Endometrial microvascular endothelial cells (primary cell): Measurements from ENCODE around the gene RPL23. TPM values are rescaled to one million over a fixed set of nuclear protein-coding genes. Genes with fewer than 3 reads are reported as not detected.

ENCODE experiments used
- in situ Hi-C: cut with HindIII; loops from 2 replicates; pipeline ENCODE4 v1.10.0; 2017; ENCODE audit warnings: low sequenced_read_pairs, low pct_unique_long_range_greater_than_20kb; ENCODE audit errors: inconsistent ontology term
- total RNA-seq: library from RNA; depleted of rRNA; stranded (reverse); fragments of >200 nt; gene quantifications from one replicate; pipeline ENCODE4 v1.2.3, GENCODE V29; 2015; ENCODE audit errors: inconsistent ontology term

RPL23 gene
- total RNA-seq, result 1,090 TPM

- in situ Hi-C loops, result no loop called here
Measured at GRCh38 chr17:38853292-38854219, at the start of gene RPL23. RPL23 (minus strand) TSS chr17:38853721; CDS start chr17:38853710, 11 bp downstream.

GRCh38 chr17:38900978-38901656 is 47.6 kb upstream of the RPL23 start:
- in situ Hi-C loops, result no loop called here

GRCh38 chr17:38899421-38899820 is 45.9 kb upstream of the RPL23 start:
- in situ Hi-C loops, result no loop called here

GRCh38 chr17:38898812-38899348 is 45.4 kb upstream of the RPL23 start:
- in situ Hi-C loops, result no loop called here

GRCh38 chr17:38898291-38898679 is 44.8 kb upstream of the RPL23 start:
- in situ Hi-C loops, result no loop called here

GRCh38 chr17:38897671-38898290 is 44.3 kb upstream of the RPL23 start:
- in situ Hi-C loops, result no loop called here

GRCh38 chr17:38897176-38897575 is 43.7 kb upstream of the RPL23 start:
- in situ Hi-C loops, result no loop called here

GRCh38 chr17:38896346-38896954 is 42.9 kb upstream of the RPL23 start:
- in situ Hi-C loops, result no loop called here

- in situ Hi-C loops, result no loop called here
Measured at GRCh38 chr17:38894276-38894675, 40.8 kb upstream of the RPL23 start.

GRCh38 chr17:38893607-38894006 is 40.1 kb upstream of the RPL23 start:
- in situ Hi-C loops, result no loop called here

- in situ Hi-C loops, result no loop called here
Measured at GRCh38 chr17:38893113-38893512, 39.6 kb upstream of the RPL23 start.

GRCh38 chr17:38892620-38893019 is 39.1 kb upstream of the RPL23 start:
- in situ Hi-C loops, result no loop called here

- in situ Hi-C loops, result no loop called here
Measured at GRCh38 chr17:38892083-38892482, 38.6 kb upstream of the RPL23 start.

GRCh38 chr17:38891441-38891840 is 37.9 kb upstream of the RPL23 start:
- in situ Hi-C loops, result no loop called here

- in situ Hi-C loops, result no loop called here
Measured at GRCh38 chr17:38890410-38890746, 36.9 kb upstream of the RPL23 start.

- in situ Hi-C loops, result no loop called here
Measured at GRCh38 chr17:38889745-38890409, 36.4 kb upstream of the RPL23 start.

- in situ Hi-C loops, result no loop called here
Measured at GRCh38 chr17:38888842-38889241, 35.3 kb upstream of the RPL23 start.

GRCh38 chr17:38886643-38887010 is 33.1 kb upstream of the RPL23 start:
- in situ Hi-C loops, result no loop called here
